NCI-H2029 treated with DMSO at 0.1 percent for 48 hours (cell line): ENCODE results near the gene GCK.

Source experiments
- DNase-seq: peaks from one replicate; lab custom pipeline; 2025; lab: John Stamatoyannopoulos, UW

The GCK gene

DNA sequence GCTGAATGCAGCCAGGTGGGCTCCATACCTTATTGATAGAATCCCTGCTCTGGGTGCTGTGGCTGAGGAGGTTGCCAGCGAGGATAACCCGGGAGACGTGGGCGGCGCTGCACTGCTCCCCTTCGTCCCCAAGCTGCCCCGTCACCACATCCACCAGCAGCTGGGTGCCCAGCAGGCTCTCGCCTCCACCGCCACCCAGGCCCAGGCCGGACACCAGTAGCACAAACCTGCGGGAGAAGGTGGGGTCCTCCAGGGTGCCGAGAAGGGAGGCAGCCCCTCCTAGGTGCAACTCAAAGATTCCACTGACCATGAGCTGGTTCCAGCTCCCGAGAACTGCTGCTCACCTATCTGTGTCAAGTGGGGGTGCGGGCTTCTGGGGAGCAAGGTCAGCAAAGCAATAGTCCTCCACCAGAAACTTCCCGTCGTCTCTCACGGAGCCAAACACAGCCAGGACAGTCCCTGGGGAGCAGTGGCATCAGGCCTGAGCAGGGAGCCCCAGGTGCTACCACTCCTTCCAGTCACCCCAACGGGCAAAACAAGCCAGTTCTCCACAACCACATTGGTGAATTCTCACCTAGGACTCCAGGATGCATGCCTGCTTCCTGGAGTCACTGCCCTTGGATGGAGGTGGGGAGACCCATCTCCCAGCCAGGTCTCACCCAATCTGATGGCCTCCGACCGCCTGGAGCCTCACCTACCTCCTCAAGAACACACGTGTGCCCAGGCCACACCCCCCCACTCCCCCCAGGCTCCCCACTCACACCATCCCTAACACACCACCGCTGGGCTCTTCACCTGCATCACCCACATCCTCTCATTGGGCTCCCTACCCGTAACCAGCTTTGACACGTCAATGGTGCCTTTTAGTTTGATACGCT is 72.2 kb downstream of the GCK start:
- DNase-seq: no peak

DNA sequence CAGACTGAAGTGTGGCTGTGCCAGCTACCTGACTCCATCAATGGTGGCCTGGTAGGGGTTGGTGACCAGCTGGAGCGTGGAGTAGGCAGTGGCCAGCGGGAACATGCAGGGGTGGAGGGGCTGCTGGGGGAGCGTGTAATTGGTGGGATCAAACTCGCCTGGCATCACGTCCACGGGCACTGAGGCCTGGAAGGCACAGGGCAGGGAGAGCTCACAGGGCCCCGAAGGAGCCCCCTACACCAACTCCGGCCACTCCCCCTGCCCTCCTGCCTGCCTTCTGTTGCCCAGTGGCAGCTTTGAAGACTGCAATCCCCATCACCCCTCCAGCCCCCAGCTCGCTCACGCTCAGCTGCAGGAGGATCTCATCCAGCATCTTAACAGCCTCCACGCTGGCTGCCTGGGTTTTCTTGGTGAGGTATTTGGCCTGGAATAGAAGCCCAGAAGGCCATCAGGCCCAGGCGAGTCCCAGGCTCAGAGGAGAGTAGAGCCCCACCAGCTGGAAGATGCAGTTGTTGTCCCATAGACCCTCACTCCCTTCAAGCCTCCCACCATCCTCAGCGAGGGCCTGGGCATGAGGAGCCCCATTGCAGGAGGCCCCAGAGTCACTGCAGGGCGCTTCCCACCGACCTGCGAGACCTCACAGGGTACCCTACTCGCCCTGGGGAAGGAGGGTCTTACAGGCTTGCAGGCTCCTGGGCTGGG is 73.0 kb downstream of the GCK start:
- no peak for DNase-seq

DNA sequence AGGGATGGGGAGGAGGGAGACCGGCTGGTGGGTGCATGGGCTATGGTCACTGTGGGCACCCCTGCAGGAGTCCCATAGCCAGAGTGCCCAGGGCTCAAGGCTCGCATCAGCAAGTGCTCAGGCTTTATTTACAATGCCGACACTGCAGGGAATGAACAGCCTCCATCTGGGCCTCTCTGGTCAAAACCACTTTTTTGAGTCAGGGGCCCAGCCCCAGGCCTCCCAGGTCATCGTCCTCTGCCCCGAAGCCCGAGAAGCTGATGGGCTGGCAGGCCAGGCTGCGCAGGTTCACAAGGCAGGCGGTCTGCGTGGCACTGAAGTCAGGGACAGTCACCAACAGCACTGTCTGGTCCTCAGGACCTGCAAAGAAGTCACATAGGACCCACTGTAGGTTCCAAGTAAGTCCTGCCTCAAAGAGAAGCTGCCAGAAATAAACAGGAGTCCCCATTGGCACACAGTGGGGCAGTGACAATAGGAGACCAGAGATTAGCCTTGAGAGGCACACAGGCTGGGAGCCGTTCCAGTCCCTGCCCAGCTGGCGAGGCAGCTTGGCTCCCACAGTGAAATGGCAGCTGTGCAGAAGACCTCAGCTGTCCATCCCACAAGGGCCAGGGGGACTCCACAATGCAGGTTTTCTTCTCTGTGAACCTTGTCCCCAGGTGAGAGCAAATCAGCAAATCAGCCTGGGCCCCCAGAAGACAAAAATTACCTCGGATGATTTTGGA is 74.5 kb downstream of the GCK start:
- no peak for DNase-seq

DNA sequence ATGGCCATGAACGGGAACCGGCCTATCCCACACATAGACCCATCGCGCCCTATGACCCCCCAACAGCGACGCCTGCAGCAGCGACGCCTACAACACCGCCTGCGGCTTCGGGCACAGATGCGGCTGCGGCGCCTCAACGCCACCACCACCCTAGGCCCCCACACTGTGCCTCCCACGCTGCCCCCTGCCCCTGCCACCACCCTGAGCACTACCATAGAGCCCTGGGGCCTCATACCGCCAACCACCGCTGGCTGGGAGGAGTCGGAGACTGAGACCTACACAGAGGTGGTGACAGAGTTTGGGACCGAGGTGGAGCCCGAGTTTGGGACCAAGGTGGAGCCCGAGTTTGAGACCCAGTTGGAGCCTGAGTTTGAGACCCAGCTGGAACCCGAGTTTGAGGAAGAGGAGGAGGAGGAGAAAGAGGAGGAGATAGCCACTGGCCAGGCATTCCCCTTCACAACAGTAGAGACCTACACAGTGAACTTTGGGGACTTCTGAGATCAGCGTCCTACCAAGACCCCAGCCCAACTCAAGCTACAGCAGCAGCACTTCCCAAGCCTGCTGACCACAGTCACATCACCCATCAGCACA is 75.4 kb downstream of the GCK start:
- no peak for DNase-seq

DNA sequence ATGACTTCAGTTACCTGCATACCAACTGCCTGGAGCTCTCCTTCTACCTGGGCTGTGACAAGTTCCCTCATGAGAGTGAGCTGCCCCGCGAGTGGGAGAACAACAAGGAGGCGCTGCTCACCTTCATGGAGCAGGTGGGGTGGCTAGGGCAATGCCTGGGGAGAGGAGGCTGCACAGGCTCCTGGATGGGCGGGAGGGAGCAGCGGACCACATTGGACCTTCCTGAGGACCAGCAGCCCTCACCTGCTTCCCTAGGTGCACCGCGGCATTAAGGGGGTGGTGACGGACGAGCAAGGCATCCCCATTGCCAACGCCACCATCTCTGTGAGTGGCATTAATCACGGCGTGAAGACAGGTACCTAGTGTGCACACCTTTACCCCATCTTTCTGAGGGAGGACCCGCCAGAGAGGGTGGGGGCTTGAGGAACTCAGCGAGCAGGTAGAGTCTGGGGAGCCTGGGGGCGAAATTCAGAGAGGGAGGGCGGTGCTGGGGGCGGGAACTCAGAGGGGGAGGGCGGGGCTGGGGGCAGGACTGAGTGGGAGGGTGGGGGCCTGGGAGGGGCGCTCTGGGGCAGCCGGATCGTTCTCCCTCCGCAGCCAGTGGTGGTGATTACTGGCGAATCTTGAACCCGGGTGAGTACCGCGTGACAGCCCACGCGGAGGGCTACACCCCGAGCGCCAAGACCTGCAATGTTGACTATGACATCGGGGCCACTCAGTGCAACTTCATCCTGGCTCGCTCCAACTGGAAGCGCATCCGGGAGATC is 76.1 kb downstream of the GCK start:
- DNase-seq: no peak

DNA sequence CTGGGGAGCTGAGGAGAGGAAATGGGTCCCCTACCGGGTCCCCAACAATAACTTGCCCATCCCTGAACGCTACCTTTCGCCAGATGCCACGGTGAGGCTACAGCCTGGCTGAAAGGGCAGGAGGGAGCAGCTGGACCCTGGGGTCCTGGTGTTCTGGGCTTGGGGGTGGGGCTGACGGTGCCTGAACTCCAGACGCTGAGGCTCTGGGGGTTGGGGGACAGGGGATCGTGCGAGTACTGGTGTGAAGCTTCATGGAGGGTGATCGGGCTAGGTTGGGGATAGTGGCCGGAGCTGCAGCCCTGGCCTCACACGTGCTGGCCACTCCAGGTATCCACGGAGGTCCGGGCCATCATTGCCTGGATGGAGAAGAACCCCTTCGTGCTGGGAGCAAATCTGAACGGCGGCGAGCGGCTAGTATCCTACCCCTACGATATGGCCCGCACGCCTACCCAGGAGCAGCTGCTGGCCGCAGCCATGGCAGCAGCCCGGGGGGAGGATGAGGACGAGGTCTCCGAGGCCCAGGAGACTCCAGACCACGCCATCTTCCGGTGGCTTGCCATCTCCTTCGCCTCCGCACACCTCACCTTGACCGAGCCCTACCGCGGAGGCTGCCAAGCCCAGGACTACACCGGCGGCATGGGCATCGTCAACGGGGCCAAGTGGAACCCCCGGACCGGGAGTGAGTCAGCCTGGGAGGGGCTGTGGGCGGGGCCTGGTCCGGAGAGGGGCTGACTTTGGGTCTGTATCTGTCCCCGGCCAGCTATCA is 76.8 kb downstream of the GCK start:
- DNase-seq: no peak

DNA sequence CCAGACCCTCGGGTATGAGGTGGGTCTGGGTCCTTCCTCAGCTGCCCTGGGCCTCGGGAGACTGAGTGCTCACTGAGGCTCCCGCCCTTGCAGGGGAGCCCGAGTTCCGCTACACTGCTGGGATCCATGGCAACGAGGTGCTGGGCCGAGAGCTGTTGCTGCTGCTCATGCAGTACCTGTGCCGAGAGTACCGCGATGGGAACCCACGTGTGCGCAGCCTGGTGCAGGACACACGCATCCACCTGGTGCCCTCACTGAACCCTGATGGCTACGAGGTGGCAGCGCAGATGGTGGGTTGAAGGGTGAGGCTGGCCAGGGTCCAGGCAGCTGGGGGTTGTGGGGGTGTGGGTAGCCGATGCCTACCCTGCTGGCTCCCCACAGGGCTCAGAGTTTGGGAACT is 77.5 kb downstream of the GCK start:
- DNase-seq: no peak

DNA sequence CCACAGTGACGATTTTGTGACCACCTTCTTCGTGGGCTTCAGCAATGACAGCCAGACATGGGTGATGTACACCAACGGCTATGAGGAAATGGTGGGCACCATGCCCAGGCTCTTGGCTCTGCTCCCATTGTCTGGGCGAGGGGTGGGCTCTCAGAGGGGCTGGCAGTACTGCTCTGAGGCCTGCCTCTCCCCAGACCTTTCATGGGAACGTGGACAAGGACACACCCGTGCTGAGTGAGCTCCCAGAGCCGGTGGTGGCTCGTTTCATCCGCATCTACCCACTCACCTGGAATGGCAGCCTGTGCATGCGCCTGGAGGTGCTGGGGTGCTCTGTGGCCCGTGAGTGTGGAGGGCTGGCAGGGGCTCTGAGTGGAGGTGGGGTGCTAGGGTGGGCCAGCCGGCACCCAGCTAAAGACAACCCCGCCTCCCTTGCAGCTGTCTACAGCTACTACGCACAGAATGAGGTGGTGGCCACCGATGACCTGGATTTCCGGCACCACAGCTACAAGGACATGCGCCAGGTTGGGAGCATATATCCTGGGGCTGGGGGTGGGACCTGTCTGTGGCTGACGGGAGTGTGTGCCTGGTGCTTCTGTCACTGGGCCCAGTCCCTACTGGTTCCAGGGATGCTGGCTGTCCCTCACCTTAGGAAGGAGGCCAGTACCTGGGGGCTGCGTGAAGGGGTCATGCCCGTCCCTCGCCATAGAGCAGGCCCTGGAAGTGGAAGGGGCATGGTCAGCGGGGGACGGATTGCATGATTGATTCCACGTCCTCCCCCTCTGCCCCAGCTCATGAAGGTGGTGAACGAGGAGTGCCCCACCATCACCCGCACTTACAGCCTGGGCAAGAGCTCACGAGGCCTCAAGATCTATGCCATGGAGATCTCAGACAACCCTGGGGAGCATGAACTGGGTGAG is 78.3 kb downstream of the GCK start:
- no peak for DNase-seq

DNA sequence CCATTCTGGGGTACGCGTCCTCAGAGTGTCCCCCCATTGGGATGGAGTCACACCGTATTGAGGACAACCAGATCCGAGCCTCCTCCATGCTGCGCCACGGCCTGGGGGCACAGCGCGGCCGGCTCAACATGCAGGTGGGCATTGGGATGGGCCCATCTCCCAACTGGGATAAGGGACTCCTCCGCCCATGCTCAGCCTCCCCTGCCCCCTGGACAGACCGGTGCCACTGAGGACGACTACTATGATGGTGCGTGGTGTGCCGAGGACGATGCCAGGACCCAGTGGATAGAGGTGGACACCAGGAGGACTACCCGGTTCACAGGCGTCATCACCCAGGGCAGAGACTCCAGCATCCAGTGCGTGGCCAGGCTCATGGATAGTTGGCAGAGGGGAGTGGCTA is 79.2 kb downstream of the GCK start:
- DNase-seq: no peak

DNA sequence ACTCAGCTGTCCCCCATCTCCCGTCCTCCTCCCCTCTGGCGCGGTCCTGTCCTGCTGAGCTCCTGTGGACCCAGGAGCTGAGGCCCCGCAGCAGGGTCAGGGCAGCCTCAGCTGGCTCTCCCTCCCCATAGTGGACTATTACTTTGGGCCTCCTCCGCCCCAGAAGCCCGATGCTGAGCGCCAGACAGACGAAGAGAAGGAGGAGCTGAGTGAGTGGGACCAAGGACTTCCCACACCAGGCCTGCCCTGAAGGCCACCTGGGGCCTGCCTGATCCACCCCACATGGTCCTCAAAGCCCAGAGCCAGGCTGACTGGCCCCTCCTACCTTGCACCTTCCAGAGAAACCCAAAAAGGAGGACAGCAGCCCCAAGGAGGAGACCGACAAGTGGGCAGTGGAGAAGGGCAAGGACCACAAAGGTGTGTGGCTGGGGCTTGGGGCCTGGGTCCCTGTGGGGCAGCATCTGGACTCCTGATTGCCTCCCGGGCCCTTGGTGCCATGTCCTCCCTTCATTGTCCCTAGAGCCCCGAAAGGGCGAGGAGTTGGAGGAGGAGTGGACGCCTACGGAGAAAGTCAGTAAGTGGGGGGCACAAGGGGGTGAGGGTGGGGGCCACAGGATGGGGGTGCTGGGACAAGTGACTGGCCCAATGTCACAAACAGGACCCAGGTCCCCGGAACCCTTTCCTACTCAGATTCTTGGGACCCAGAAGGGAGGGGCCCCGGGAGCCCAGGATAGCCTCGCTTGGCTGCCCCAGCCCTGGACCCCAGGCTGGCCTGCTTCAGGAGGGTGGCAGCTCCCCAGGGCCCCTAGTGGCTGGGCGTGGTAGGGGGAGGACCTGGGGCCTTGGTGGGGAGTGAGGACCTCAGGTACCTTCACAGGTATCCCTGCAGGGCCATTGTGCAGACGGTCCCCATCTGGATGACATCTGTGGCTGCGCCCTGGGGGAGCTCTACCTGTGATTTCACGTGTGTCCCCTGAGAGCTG is 80.2 kb downstream of the GCK start:
- no peak for DNase-seq

DNA sequence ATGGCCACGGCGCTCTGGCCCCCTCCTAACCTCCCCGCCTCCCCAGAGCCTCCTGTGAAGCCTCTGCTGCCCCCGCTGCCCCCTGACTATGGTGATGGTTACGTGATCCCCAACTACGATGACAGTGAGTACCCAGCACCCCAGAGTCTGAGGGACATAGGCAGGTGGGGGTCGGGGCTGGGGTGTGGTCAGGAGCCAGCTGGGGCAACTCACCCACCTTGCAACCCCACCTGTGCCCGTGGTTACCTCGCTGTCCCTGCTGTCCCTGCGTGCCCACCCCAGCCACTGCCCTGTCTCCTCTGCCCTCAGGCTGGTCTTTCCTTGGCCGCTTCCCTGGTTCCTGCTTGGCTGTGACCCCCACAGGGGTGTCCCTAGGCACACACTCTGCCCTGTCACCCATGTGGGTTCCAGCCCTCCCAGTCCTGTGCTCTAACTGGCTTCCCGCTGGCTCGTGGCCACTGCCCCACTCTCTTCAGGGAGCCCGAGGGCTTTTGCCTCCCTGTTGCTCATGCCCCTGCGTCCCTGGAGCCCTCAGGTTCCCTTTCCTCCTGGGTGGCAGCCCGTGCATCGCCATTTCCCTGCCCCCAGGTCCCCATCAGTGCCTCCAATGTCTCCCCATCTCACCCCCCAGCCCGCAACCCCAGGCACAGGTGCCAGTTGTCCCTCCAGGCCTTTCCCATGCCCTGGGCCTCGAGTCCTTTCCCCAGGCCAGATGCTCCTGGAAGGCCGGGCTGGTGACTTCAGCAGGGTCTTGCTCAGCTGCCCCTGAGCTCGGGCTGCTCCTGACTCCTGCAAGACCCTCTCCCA is 81.1 kb downstream of the GCK start:
- no peak for DNase-seq

DNA sequence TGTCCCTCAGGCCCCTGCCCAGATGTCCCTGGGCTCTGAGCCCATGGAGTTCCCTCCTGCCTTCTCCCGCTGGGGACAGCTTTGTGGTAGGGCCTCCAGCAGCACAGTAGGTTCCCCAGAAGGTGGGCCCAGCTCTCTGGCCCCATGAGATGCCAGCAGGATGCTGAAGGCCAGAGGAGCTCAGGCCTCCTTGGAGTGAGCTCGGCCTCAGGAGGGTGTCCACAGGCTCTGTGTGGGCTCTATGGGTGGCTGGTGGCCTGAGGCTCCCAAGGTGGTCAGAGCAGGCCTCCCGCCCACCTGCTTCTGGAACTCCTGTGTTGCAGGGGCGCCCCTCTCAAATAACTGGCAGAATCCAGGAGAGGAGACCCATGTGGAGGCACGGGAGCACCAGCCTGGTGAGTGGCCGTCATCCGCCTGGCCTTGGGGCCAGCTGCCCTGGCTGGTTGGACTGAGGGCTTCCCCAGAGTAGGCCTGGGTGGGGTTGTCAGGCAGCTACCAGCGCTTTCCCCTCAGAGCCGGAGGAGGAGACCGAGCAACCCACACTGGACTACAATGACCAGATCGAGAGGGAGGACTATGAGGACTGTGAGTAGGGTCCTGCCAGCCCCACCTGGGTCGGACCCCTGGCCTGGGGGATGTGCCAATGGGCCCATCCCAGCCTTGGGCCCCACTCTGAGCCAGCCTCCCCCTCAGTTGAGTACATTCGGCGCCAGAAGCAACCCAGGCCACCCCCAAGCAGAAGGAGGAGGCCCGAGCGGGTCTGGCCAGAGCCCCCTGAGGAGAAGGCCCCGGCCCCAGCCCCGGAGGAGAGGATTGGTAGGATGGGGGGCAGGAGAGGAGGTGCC is 81.9 kb downstream of the GCK start:
- DNase-seq: no peak

DNA sequence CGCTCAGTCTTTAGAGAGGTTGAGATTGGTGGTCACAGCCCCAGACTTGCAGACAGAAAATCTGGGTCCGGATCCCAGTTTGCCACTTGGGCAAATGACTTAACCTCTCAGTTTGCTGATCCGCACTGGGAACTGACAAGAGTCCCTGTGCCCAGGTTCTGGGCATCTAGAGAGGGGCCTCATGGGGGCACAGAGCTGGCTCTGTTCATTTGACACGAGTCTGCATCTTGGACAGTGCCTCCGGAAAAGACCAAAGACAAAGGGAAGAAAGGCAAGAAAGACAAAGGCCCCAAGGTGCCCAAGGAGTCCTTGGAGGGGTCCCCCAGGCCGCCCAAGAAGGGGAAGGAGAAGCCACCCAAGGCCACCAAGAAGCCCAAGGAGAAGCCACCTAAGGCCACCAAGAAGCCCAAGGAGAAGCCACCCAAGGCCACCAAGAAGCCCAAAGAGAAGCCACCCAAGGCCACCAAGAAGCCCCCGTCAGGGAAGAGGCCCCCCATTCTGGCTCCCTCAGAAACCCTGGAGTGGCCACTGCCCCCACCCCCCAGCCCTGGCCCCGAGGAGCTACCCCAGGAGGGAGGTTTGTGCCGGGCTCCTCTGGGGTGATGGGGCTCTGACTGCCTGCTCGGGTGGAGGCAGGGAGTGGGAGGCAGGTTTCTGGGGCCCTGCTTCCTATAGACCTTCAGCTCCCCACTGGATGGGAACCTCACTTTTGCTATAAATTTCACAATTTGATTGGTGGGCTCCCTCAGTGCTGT is 82.8 kb downstream of the GCK start:
- DNase-seq: no peak

DNA sequence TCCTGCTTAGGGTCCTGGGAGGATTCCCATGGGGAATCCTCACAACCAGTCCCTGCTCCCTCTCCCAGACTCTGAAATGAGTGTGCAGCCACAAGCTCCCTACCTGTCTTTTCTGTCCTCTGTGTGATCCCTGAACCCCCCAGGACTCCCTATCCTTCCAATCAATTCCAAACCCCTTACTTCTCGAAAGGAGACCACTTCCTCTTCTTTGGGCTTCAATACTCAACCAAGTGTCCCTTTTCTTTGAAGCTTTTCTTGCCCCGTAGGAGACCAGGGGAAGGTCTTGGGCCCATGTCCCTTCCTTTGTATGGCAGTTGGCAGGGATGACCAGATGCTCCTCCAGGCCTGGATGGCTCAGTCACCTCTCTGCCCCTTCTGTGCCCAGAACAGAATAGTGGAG is 83.4 kb downstream of the GCK start:
- no peak for DNase-seq

DNA sequence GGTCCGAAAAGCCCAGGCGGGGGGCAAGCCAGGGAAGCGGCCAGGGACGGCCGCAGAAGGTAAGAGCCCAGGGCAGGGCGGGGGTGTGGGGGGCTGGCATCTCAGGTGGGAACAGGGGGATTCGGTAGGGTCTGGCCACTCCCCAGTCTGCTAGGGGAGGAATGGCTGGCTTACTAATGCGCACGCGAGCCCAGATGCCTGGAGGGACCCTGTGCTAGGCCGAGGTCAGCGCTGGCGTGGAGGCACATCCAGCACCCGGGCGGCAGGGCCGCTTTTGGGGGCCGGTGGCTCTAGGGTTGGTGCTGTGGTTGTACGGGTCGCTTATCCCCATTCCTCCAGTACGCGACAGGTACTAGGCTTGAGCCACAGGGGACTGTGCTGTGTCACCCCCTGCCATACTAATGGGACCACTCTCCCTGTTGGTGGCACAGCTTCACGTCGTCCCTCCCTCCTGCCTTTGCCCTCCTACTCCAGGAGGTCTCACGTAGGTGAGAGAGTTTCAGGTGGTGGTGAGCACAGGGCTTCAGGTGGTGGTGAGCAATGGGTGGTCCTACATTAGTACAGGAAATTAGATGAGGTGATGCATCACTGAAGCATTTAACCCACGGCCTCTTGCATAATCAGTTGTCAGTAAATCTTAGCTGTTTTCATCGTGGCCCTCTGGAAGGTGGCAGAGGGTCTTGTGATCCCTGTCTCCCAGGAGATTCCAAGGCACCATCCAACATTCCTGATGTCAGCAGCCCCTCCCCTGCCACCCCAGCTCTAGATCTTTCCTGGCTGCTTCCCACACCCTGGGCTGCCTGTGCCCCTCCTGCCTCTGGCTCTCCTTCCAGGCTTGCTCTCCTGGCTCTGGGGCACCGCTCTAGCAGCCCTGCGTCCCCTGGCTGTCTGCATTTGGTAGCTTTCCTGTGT is 84.1 kb downstream of the GCK start:
- DNase-seq: no peak
